Panc1 (cell line): ENCODE data around the gene HKDC1.

Experiments
- CTCF ChIP-seq: fragments of 450-650 bp; IDR thresholded peaks from 2 replicates; pipeline ENCODE4 v1.5.1; 2017; ENCODE audit warnings: mild to moderate bottlenecking
- POLR2AphosphoS5 ChIP-seq: IDR thresholded peaks from 2 replicates; pipeline ENCODE4 v1.6.1; 2012; ENCODE audit warnings: mild to moderate bottlenecking, low read depth, low read length, moderate library complexity

GRCh38 chr10:69239136-69239535 is 19.0 kb downstream of the HKDC1 start:
- TF ChIP-seq CTCF (no peak), POLR2AphosphoS5 (no peak)
